Adipocyte (in vitro differentiated cells): ENCODE results near the gene HPSE2.

ENCODE experiments used
- DNase-seq: peaks from one replicate; pipeline ENCODE4 v3.0.0-alpha.2; 2015; ENCODE audit warnings: low read depth
- H3K27me3 ChIP-seq: replicated peaks from 2 replicates; pipeline ENCODE4 v1.7.0; 2013; ENCODE audit warnings: mild to moderate bottlenecking, low read length, moderate library complexity; ENCODE audit not compliant: control insufficient read depth, insufficient read depth
- H3K36me3 ChIP-seq: 2 replicates; pipeline ENCODE4 v1.7.0; 2013; ENCODE audit warnings: low read length, mild to moderate bottlenecking, moderate library complexity; ENCODE audit not compliant: control insufficient read depth, insufficient read depth, severe bottlenecking
- H3K4me1 ChIP-seq: 2 replicates; pipeline ENCODE4 v1.7.0; 2013; ENCODE audit warnings: mild to moderate bottlenecking, low read length, moderate library complexity; ENCODE audit not compliant: control insufficient read depth, insufficient read depth
- H3K4me3 ChIP-seq: 2 replicates; pipeline ENCODE4 v1.7.0; 2013; ENCODE audit warnings: mild to moderate bottlenecking, low read length, moderate library complexity
- H3K9ac ChIP-seq: 2 replicates; pipeline ENCODE4 v1.7.0; 2013; ENCODE audit warnings: mild to moderate bottlenecking, low read length, moderate library complexity
- H3K9me3 ChIP-seq: 2 replicates; pipeline ENCODE4 v1.7.0; 2013; ENCODE audit warnings: mild to moderate bottlenecking, low read length, moderate library complexity; ENCODE audit not compliant: control insufficient read depth

The HPSE2 gene

GRCh38 chr10:98748298-98748697 is 487.4 kb downstream of the HPSE2 start:
- Histone ChIP-seq H3K27me3 (no peaks in the 10 kb centered on the region), H3K4me3 (no peak overlapping the region), H3K9ac (no peak overlapping the region), H3K4me1 (no peaks in the 10 kb centered on the region), H3K36me3 (no peaks in the 10 kb centered on the region), H3K9me3 (no peaks in the 10 kb centered on the region)
- DNase-seq = peak; percentile 38

- Histone ChIP-seq H3K9me3 (no peaks in the 10 kb centered on the region), H3K4me1 (no peaks in the 10 kb centered on the region), H3K27me3 (no peaks in the 10 kb centered on the region), H3K9ac (no peak overlapping the region), H3K4me3 (no peak overlapping the region), H3K36me3 (no peaks in the 10 kb centered on the region)
- no peak for DNase-seq
Observed at GRCh38 chr10:98745645-98746044, 490.0 kb downstream of the HPSE2 start.

- Histone ChIP-seq H3K9me3 (no peaks in the 10 kb centered on the region), H3K9ac (no peak overlapping the region), H3K36me3 (no peaks in the 10 kb centered on the region), H3K4me3 (no peak overlapping the region), H3K27me3 (no peaks in the 10 kb centered on the region), H3K4me1 (no peaks in the 10 kb centered on the region)
- no peak for DNase-seq
Observed at GRCh38 chr10:98720551-98720950, 515.1 kb downstream of the HPSE2 start.

GRCh38 chr10:98713586-98713985 is 522.1 kb downstream of the HPSE2 start:
- no peaks in the 10 kb centered on the region for H3K27me3 ChIP-seq
- no peaks in the 10 kb centered on the region for H3K4me1 ChIP-seq
- no peaks in the 10 kb centered on the region for H3K9me3 ChIP-seq
- H3K9ac ChIP-seq = no peak overlapping the region
- H3K36me3 ChIP-seq = no peaks in the 10 kb centered on the region
- DNase-seq = no peak
- H3K4me3 ChIP-seq = no peak overlapping the region

GRCh38 chr10:98696516-98696915 is 539.1 kb downstream of the HPSE2 start:
- Histone ChIP-seq H3K36me3 (no peaks in the 10 kb centered on the region), H3K27me3 (no peaks in the 10 kb centered on the region), H3K9ac (no peak overlapping the region), H3K4me3 (no peak overlapping the region), H3K4me1 (peaks cover 8% of the 10 kb centered on the region), H3K9me3 (no peaks in the 10 kb centered on the region)
- no peak for DNase-seq

GRCh38 chr10:98694883-98695282 is 540.8 kb downstream of the HPSE2 start:
- no peak overlapping the region for H3K4me3 ChIP-seq
- H3K9me3 ChIP-seq = no peaks in the 10 kb centered on the region
- DNase-seq = no peak
- no peaks in the 10 kb centered on the region for H3K27me3 ChIP-seq
- no peak overlapping the region for H3K9ac ChIP-seq
- peaks cover 8% of the 10 kb centered on the region for H3K4me1 ChIP-seq
- H3K36me3 ChIP-seq = no peaks in the 10 kb centered on the region

- no peaks in the 10 kb centered on the region for H3K36me3 ChIP-seq
- H3K9ac ChIP-seq = no peak overlapping the region
- peaks cover 8% of the 10 kb centered on the region for H3K4me1 ChIP-seq
- no peaks in the 10 kb centered on the region for H3K27me3 ChIP-seq
- no peak for DNase-seq
- peaks cover 2% of the 10 kb centered on the region for H3K9me3 ChIP-seq
- H3K4me3 ChIP-seq = no peak overlapping the region
Observed at GRCh38 chr10:98694014-98694413, 541.6 kb downstream of the HPSE2 start.

- Histone ChIP-seq H3K27me3 (no peaks in the 10 kb centered on the region), H3K9me3 (peaks cover 19% of the 10 kb centered on the region), H3K36me3 (no peaks in the 10 kb centered on the region), H3K4me3 (no peak overlapping the region), H3K9ac (no peak overlapping the region), H3K4me1 (no peaks in the 10 kb centered on the region)
- DNase-seq = no peak
Observed at GRCh38 chr10:98687685-98688084, 548.0 kb downstream of the HPSE2 start.

- Histone ChIP-seq H3K36me3 (no peaks in the 10 kb centered on the region), H3K9me3 (peaks cover 19% of the 10 kb centered on the region), H3K4me3 (no peak overlapping the region), H3K9ac (no peak overlapping the region), H3K27me3 (no peaks in the 10 kb centered on the region), H3K4me1 (no peaks in the 10 kb centered on the region)
- no peak for DNase-seq
Observed at GRCh38 chr10:98684019-98684899, 551.4 kb downstream of the HPSE2 start.

- no peaks in the 10 kb centered on the region for H3K4me1 ChIP-seq
- H3K36me3 ChIP-seq = no peaks in the 10 kb centered on the region
- no peaks in the 10 kb centered on the region for H3K9me3 ChIP-seq
- H3K27me3 ChIP-seq = no peaks in the 10 kb centered on the region
- no peak for DNase-seq
- H3K9ac ChIP-seq = no peak overlapping the region
- H3K4me3 ChIP-seq = no peak overlapping the region
Observed at GRCh38 chr10:98676895-98677294, 558.8 kb downstream of the HPSE2 start.

- DNase-seq = no peak
- H3K4me3 ChIP-seq = no peak overlapping the region
- H3K9ac ChIP-seq = no peak overlapping the region
- H3K9me3 ChIP-seq = no peaks in the 10 kb centered on the region
- H3K4me1 ChIP-seq = no peaks in the 10 kb centered on the region
- H3K36me3 ChIP-seq = no peaks in the 10 kb centered on the region
- H3K27me3 ChIP-seq = no peaks in the 10 kb centered on the region
Observed at GRCh38 chr10:98675902-98676301, 559.8 kb downstream of the HPSE2 start.
